ENCODE results near the gene CELSR3. TPM values are rescaled to one million over a fixed set of nuclear protein-coding genes. Genes with fewer than 3 reads are reported as not detected.

CELSR3 gene
- total RNA-seq, 6 donors from 2014 or later, result 0.76 to 10.5 (median 1.5) TPM

DNA sequence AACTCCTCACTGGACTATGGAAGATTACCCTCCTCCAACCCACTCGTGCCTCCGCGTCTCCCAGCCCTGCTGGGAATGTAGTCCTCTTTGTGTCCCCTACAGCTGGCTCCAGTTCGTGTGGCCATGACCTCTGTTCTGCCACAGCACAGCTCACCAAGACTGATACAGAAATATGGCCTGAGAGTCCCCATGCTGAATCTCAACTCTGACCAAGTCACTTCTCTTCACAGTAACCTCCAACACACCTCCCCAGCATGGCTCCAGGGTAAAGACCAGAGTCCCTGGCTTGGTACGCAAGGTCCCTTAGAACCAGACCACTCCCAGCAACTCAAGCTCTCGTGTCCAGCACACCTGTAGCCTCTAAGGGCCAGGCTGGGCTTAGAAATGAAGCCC lies 65.3 kb downstream of the CELSR3 start:
- H3K27ac ChIP-seq, result peak overlapping the region; percentile 58 to 80 (median 64)

DNA sequence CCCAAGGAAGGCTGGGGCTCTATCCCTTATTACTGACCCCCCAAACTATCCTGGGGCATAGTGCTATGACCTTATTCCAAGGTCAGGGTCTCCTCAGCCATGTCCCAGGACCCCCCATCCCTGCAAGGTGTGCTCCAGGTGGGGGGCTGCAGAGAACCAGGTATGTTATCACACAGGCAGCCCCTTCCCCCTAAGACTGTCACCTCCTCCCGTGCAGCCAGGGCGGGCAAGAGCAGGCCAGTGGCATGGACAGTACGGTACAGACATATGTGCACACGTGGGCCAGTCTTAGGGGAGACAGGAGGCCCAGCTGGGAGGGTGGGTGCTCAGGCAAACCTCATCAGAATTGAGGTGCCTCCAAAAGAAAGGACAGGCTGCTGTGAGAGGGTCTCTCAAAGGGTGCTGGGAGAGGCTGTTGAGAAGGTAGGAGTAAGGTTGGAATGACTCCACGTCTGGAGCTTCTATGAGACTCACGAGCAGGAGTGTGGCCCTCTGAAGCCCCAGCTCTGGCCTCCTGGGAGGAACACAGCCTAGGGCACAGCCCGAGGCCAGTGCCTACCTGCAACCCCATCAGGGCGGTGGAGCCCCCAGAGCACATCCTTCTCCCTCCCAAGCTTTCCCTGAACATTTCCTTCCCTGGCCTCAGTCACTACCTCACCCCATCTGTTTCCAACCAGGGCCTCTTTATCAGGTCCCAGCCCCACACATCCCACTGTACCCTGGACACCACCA lies 65.8 kb downstream of the CELSR3 start:
- Histone ChIP-seq H3K36me3 (peaks cover 12 to 43% (median 38%) of the 10 kb centered on the region in 4 donors), H3K27me3 (peaks cover 0 to 4% (median 0%) of the 10 kb centered on the region in 4 donors), H3K4me1 (peaks cover 7 to 20% (median 14%) of the 10 kb centered on the region in 4 donors), H3K4me3 (no peak overlapping the region), H3K9me3 (no peaks in the 10 kb centered on the region), H3K27ac (peak overlapping the region; percentile 58 to 80 (median 64))
- DNase-seq (peak in 1 of 2 donors; percentile 30), ATAC-seq (ENCODE audit: low FRiP score in 2 of 2) (no peak)
- 70 to 78% methylated on average over 8 of the region's 8 CpGs for WGBS, 2 donors
- TF ChIP-seq POLR2A (IDR thresholded peaks at IDR 0.05) (no peak), POLR2AphosphoS5 (IDR thresholded peaks at IDR 0.05) (no peak), EP300 (IDR thresholded peaks at IDR 0.05) (no peak)
- TF ChIP-seq, protein P1, sequence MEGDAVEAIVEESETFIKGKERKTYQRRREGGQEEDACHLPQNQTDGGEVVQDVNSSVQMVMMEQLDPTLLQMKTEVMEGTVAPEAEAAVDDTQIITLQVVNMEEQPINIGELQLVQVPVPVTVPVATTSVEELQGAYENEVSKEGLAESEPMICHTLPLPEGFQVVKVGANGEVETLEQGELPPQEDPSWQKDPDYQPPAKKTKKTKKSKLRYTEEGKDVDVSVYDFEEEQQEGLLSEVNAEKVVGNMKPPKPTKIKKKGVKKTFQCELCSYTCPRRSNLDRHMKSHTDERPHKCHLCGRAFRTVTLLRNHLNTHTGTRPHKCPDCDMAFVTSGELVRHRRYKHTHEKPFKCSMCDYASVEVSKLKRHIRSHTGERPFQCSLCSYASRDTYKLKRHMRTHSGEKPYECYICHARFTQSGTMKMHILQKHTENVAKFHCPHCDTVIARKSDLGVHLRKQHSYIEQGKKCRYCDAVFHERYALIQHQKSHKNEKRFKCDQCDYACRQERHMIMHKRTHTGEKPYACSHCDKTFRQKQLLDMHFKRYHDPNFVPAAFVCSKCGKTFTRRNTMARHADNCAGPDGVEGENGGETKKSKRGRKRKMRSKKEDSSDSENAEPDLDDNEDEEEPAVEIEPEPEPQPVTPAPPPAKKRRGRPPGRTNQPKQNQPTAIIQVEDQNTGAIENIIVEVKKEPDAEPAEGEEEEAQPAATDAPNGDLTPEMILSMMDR (IDR thresholded peaks at IDR 0.05), result no peak

More for the DNA sequence above, 65.3 kb downstream of the CELSR3 start:
- Histone ChIP-seq H3K4me1 (peaks cover 7 to 20% (median 14%) of the 10 kb centered on the region in 4 donors), H3K4me3 (no peak overlapping the region), H3K9me3 (no peaks in the 10 kb centered on the region), H3K27me3 (peaks cover 0 to 4% (median 0%) of the 10 kb centered on the region in 4 donors), H3K36me3 (peaks cover 12 to 49% (median 44%) of the 10 kb centered on the region in 4 donors)
- ATAC-seq (ENCODE audit: low FRiP score in 2 of 2) (no peak), DNase-seq (no peak)
- WGBS, 2 donors, result 84 to 96% methylated on average over 5 to 6 of the region's 6 CpGs
- no peak for TF ChIP-seq POLR2A (IDR thresholded peaks at IDR 0.05)
- no peak for TF ChIP-seq EP300 (IDR thresholded peaks at IDR 0.05)
- no peak for TF ChIP-seq POLR2AphosphoS5 (IDR thresholded peaks at IDR 0.05)
- TF ChIP-seq, protein P1 (IDR thresholded peaks at IDR 0.05), result no peak

DNA sequence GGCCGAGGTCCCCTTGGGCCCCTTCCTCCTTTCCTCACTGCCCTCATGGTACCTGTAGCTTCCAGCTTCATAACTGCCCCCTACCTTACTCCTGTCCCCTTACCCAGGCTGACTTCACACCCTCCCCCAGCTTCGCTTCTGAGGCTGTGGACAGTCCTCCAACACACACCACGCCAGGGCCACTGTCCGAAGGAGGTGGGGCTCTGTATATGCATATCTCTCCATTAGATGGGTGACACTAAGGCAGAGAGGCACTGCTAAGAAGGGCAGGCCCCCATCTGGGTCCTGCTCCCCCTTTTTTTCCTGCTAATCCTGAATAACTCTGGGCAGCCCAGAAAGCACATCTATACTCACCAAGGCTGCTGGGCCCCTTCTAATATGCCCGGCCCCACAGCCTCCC lies 66.5 kb downstream of the CELSR3 start:
- ATAC-seq (ENCODE audit: low FRiP score in 2 of 2), result no peak
- Histone ChIP-seq H3K27me3 (peaks cover 0 to 4% (median 0%) of the 10 kb centered on the region in 4 donors), H3K4me3 (no peak overlapping the region), H3K27ac (peak overlapping the region in 1 of 4 donors; percentile 69), H3K4me1 (peaks cover 7 to 20% (median 14%) of the 10 kb centered on the region in 4 donors), H3K36me3 (peaks cover 7 to 36% (median 31%) of the 10 kb centered on the region in 4 donors), H3K9me3 (no peaks in the 10 kb centered on the region)
- no peak for DNase-seq
- WGBS, 2 donors, result 75 to 76% methylated on average over 5 of the region's 5 CpGs
- TF ChIP-seq, protein P1 (IDR thresholded peaks at IDR 0.05), result no peak
- TF ChIP-seq EP300 (IDR thresholded peaks at IDR 0.05), result no peak
- TF ChIP-seq POLR2AphosphoS5 (IDR thresholded peaks at IDR 0.05), result no peak
- no peak for TF ChIP-seq POLR2A (IDR thresholded peaks at IDR 0.05)

DNA sequence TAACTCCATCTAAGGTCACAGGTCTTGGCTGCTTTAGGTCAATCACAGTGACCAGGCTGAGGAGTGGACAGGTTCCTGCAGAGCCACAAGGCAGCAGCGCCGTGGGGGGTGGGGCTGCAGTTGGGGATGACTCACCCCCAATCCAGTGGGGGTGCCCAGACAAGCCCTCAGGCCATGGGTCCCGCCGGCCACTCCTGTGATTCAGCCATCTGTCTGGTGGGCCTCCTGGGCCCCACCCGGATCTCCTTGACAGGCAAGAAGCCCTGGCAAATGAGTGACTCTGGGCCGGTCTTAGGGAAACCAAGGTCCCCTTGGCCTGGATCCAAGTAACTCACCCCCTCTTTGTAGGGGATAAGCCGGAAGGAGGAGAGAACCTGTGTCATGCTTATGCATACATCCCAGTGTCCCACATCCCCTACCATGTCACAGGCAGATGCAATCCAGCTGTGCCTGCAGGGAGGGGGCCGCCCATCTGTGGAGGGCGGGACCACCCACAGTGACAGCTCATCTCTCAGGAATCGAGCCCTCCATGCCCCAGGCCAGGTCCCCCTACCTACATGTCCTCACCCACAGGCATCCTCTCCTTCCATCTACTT lies 67.1 kb downstream of the CELSR3 start:
- DNase-seq, result peak in 1 of 2 donors; percentile 77

More for the DNA sequence above, 67.1 kb downstream of the CELSR3 start:
- Histone ChIP-seq H3K36me3 (peaks cover 3 to 31% (median 26%) of the 10 kb centered on the region in 4 donors), H3K27me3 (peaks cover 0 to 4% (median 0%) of the 10 kb centered on the region in 4 donors), H3K27ac (no peak overlapping the region), H3K4me1 (peaks cover 7 to 20% (median 14%) of the 10 kb centered on the region in 4 donors), H3K4me3 (no peak overlapping the region), H3K9me3 (no peaks in the 10 kb centered on the region)
- peak in 1 of 2 donors; percentile 69 for ATAC-seq (ENCODE audit: low FRiP score in 2 of 2)
- TF ChIP-seq, protein P1 (IDR thresholded peaks at IDR 0.05), result no peak
- 32 to 45% methylated on average over 5 to 8 of the region's 10 CpGs for WGBS, 2 donors
